HG02763 (cell line): ENCODE measurements around the gene SLAMF1.
A peak's percentile ranks its signal among the peaks of the same experiment; 100 is the strongest.
"Not testable (repeated sequence)": the region's sequence is repeated elsewhere in the genome, so short reads cannot be mapped to it uniquely, and the experiment has no call there.

Experiments
- ATAC-seq: cut with Tn5 transposase; IDR thresholded peaks from one replicate; pipeline ENCODE4 v1.9.1; 2021; ENCODE audit warnings: mild to moderate bottlenecking, moderate library complexity; ENCODE audit not compliant: unreplicated experiment

The SLAMF1 gene

GRCh38 chr1:160665330-160666078 is 18.7 kb upstream of the SLAMF1 start:
- no peak for ATAC-seq

- ATAC-seq = peak; percentile 58
Measured at GRCh38 chr1:160664573-160665051, 17.8 kb upstream of the SLAMF1 start.

DNA sequence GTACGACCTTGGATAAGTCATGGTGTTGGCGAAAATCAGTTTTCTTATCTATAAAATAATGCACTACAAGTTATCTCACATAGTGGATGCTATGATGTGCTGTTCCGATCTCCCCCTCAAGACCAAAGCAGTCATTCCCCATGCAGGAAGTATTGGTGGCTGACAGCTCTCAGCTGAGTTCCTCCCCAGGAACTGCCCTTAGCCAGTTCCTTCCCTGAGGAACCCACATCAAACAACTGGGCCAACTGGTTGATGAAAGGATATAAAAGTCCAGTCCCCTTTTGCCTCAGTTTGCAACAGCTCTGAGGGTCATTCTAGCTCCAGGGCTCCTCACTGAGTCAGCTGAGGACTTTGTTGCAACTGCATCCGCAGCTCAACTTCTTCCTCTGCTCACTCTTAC is 16.1 kb upstream of the SLAMF1 start:
- ATAC-seq = no peak

GRCh38 chr1:160659566-160659965 is 12.7 kb upstream of the SLAMF1 start:
- ATAC-seq = no peak

DNA sequence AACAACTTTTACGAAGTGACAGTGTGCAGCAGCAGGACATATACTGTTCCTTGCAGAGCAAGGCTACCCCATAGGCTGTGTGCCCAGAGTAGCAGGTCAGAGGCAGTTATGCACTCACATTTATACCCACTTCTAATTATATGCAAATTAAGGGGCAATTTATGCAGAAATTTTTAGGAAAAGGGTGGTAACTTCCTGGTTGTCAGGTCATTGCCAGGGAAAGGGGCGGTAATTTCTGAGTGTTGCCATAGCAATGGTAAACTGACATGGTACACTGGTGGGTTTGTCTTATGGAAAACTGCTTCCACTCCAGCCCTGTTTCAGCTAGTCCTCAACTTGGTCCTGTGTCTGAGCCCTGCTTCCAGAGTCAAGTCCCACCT is 12.0 kb upstream of the SLAMF1 start:
- ATAC-seq = no peak

- no peak for ATAC-seq
Measured at GRCh38 chr1:160658162-160658813, 11.4 kb upstream of the SLAMF1 start.

DNA sequence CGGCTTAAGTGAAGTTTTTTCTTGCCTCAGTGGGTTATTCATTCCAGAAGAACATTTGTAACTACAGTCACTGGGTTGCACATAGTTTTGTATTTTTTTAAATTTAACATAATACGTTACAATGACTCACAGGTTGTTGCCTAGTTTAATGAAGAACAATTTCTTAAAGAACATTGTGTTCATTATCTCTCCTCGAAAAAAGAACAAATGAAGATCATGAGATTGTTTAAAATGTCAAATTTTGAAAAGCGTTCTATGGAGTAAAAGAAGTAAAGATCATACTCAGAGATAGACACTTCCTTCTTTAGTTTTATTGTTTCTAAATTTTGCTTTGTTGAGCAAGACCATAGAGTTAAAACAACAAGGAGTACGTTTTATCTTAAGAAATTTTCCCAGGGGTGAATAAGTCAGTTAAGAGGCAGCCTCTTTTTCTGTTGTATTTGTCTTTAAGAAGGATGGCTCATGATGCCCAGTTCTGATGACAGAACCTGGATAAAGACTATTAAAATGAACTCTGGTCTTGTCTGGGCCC is 10.5 kb upstream of the SLAMF1 start:
- ATAC-seq = no peak

- no peak for ATAC-seq
Measured at GRCh38 chr1:160656737-160657136, 9.9 kb upstream of the SLAMF1 start.

DNA sequence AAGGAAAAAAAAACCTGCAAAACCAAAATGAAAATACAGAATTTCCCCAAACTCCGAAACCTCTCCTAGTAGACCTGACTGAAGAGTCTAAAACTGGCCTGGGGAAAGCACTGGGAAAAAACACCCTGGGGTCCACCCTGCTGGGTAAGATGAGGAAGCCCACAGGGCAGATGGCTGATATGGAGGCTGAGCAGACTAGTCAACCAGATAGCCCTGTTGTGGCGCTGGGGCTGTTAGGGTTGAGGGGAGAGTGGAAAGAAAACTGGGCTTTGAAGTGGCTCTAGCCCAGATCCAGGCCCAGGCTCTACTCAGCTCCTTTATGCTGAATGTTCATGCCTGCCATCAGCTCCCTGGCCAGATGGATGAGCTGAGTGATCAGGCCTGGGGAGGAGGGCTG is 6.8 kb upstream of the SLAMF1 start:
- ATAC-seq = peak; percentile 32

DNA sequence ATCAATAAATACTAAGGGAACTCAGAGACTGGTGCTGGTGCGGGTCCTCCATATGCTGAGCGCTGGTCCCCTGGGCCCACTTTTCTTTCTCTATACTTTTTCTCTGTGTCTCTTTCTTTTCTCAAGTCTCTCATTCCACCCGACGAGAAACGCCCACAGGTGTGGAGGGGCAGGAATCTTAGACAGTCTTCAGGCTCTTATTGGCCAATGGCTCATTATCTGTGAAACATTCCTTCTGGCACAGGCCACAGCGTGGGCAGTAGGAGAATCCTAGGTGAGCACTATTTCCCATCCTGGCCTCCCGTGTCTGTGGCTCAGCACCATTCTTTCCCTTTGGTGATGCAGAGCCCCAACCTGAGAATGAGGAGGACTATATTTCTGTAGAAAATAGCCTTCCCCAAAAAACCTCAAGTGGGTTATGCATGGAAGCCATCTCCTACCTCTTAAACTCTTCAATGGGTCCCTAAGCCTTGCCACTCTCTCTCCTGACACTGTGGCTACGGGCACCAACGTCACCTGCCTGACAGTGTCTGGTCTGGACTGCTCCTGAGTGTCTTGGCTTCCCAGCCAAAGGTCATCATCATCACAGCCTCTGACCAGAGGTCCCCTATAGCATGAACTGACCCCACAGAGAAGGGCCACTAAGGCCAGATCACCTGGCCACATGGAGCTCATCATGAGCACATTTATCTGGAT is 6.2 kb upstream of the SLAMF1 start:
- ATAC-seq = peak; percentile 27

DNA sequence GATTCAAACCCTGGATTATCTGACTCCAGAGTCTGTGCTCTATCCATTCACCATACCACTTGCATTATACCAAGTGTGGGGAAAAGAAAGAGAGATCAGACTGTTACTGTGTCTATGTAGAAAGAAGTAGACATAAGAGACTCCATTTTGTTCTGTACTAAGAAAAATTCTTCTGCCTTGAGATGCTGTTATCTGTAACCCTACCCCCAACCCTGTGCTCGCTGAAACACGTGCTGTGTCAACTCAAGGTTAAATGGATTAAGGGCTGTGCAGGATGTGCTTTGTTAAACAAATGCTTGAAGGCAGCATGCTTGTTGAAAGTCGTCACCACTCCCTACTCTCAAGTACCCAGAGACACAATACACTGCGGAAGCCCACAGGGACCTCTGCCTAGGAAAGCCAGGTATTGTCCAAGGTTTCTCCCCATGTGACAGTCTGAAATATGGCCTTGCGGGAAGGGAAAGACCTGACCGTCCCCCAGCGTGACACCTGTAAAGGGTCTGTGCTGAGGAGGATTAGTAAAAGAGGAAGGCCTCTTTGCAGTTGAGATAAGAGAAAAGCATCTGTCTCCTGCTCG is 5.3 kb upstream of the SLAMF1 start:
- not testable (repeated sequence) for ATAC-seq

- no peak for ATAC-seq
Measured at GRCh38 chr1:160651433-160652064, 4.7 kb upstream of the SLAMF1 start.

GRCh38 chr1:160647329-160647720 is 481 bp upstream of the SLAMF1 start:
- no peak for ATAC-seq

DNA sequence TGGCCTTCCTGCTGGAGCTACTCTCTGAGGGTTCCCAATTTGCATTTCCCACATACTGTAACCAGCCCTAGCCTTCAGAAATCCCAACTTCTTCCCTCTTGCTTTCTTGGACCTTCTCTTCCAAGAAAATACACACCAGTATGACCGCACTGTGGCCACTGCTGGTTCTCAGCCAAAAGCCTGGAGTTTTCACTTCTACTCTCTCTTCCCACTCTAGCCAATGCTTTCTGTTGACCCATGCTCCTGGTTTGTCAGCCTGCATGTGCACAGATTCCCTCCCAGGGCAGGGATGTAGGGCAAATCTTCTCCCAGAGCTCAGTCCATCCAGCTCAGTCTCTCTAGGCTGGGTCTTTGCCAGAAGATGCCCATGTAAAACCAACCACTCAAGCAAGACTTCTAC is 664 bp downstream of the SLAMF1 start:
- no peak for ATAC-seq

- ATAC-seq = no peak
Measured at GRCh38 chr1:160645386-160646130, 1.3 kb downstream of the SLAMF1 start.

DNA sequence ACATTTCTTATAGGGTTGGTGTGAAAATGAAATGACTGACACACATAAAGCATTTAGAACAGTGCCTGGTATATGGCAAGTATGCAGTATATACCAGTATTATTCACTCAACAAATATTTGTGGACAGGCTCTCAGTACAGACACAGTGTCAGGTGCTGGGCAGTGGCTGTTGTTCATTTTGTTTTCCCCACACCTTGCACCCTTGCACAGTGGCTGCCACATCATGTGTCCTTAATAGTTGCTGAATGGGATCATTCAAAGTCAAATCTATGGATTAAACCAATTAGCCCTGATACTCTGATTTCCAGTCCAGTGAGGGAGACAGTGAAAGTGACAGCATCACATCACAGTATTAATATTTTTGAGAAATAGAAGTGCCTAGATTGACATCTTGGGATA is 2.4 kb downstream of the SLAMF1 start:
- ATAC-seq = no peak

GRCh38 chr1:160643138-160643537 is 3.7 kb downstream of the SLAMF1 start:
- ATAC-seq = no peak

GRCh38 chr1:160642281-160642644 is 4.6 kb downstream of the SLAMF1 start:
- no peak for ATAC-seq

DNA sequence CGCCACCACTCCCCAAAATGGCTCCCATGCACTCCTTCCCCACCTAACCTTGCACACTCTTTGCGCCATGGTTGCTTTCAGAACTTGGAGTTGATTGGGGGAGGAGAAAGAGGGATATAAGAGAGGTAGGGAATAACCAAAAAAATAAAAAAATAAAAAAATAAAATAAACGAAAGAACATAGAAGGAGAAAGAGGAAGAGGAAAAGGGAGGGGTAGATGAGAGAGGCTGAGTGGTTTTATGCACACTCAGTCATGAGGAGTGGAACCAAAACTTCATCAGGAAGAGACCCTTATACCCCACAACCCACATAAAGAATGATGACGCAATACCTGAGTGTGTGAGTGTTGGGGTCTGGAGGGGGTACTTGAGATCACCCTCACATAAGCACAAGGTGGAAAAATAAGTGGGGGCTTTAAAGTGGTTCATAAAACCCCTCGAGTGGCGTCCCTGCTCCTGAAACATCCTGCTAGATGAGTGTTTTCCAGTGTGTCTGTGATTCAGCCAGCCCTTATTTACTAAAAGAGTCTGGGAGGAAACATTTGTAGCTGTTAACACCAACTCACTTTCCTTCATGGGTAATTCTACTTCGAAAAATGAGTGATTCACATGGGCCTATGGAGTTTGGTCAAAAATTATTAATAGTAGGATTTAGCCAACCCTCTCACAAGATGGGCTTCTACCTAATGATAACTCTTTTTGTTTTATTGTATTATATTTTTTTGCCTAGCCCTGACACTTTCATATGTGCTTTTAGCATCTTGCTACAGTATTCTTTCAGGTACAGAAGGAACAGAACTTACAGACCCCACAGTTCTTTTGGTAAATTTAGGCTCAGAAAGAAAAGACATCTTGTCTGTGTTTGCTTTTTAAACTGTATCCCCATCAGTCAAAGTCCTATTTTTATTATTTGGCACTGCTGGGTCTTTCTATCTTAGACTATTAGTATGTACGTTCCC is 5.2 kb downstream of the SLAMF1 start:
- ATAC-seq = no peak
